Activated T-cell treated with anti-CD3 and anti-CD28 coated beads, Interleukin-2, amount 50 U/mL, for 72 hours (primary cell): ENCODE results near the gene CIB4. TPM values are rescaled to one million over a fixed set of nuclear protein-coding genes. Genes with fewer than 3 reads are reported as not detected.

ENCODE experiments used
- ATAC-seq, 2 donors: fragments of 150-1000 bp; cut with Tn5 transposase; replicated peaks in 1 of 2; 2 replicates each; pipeline ENCODE4 v1.10.0; 2021; ENCODE audit warnings: moderate library complexity in 2 of 2, mild to moderate bottlenecking in 1 of 2
- DNase-seq, 2 donors: peaks; one replicate each; pipeline ENCODE4 v3.0.0; 2021 to 2022; ENCODE audit warnings: mixed read lengths in 1 of 2
- H3K27ac Mint-ChIP-seq: one replicate; pipeline ENCODE4 v1.8.0; 2022; ENCODE audit warnings: mild to moderate bottlenecking, moderate library complexity, mixed read lengths
- H3K27me3 Mint-ChIP-seq: one replicate; pipeline ENCODE4 v1.8.0; 2022; ENCODE audit warnings: low read depth, mixed read lengths
- H3K36me3 Mint-ChIP-seq, 2 donors: one replicate each; pipeline ENCODE4 v1.8.0; 2022; ENCODE audit warnings: mixed read lengths in 2 of 2, mild to moderate bottlenecking in 1 of 2; ENCODE audit not compliant: insufficient read depth in 2 of 2
- H3K4me1 Mint-ChIP-seq: one replicate; pipeline ENCODE4 v1.8.0; 2022; ENCODE audit warnings: low read depth, mixed read lengths
- H3K4me3 Mint-ChIP-seq, 2 donors: one replicate each; pipeline ENCODE4 v1.8.0; 2022; ENCODE audit warnings: mild to moderate bottlenecking in 2 of 2, mixed read lengths in 2 of 2, moderate library complexity in 2 of 2
- H3K9me3 Mint-ChIP-seq, 2 donors: one replicate each; pipeline ENCODE4 v1.8.0; 2022; ENCODE audit warnings: mixed read lengths in 2 of 2
- total RNA-seq, 2 donors: library from RNA; stranded (reverse); gene quantifications; one replicate each; pipeline ENCODE4 v1.2.3, GENCODE V29; 2022

CIB4 gene
- total RNA-seq, 2 donors from 2014 or later: not detected

DNA sequence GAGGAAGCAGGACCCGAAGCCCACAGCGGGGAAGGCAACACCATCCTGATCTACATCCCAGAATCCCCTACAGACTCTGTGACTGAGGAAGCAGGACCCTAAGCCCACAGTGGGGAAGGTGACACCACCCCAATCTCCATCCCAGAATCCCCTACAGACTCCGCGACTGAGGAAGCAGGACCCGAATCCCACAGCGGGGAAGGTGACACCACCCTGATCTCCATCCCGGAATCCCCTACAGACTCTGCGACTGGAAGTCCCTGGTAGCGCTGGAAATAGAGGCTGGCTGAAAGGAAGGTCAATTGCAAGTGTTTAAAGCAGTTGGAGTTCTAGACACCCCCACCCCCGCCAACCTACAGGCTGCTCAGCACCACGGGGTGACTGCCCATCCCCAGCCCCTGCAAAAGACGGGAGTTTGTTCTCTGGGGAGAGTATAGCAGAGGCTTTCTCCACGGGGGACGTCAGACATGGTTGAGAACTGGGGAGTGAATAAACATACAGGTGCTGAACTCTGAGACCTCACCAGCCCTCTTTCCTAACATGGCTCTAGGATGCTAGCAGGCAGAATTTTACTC is 21.0 kb downstream of the CIB4 start:
- H3K36me3 Mint-ChIP-seq: no peaks in the 10 kb centered on the region
- no peaks in the 10 kb centered on the region for H3K4me1 Mint-ChIP-seq
- H3K27me3 Mint-ChIP-seq: no peaks in the 10 kb centered on the region
- no peak overlapping the region for H3K27ac Mint-ChIP-seq
- H3K4me3 Mint-ChIP-seq: no peak overlapping the region
- H3K9me3 Mint-ChIP-seq: peaks cover 0 to 3% of the 10 kb centered on the region in 2 donors
- ATAC-seq (no peak), DNase-seq (no peak)

DNA sequence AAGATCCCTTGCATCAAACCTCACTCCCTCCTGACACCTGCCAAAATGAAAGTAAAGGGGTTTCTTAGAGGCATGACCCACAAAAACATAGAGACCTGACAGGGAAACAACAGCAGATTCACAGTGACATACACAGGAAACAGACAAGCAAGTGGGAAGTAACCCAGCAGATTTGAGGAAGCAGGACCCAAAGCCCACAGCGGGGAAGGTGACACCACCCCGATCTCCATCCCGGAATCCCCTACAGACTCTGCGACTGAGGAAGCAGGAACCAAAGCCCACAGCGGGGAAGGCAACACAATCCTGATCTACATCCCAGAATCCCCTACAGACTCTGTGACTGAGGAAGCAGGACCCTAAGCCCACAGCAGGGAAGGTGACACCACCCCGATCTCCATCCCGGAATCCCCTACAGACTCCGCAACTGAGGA is 21.6 kb downstream of the CIB4 start:
- DNase-seq (no peak), ATAC-seq (no peak)

DNA sequence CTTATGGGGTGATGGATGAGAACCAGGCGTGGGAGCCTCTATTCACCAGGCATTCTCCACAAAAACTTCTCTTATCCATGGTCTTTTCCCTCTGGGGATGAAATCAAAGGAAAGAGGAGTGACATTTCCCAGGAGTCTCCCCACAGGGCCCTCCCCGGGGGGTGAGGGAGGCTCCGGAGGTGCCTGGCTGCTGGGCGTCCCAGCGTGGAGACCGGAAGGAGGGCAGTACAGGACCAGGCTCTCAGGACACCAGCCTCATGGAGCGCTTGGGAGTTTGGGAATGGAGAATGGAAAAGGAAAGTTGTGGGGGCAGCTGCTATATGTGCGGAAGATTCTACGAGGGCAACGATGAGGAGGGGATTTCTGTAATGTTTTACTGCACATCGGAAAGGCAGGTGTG is 22.1 kb downstream of the CIB4 start:
- Mint-ChIP-seq H3K27ac (no peak overlapping the region), H3K4me1 (no peaks in the 10 kb centered on the region), H3K36me3 (no peaks in the 10 kb centered on the region), H3K4me3 (no peak overlapping the region), H3K27me3 (no peaks in the 10 kb centered on the region), H3K9me3 (peaks cover 0 to 3% of the 10 kb centered on the region in 2 donors)
- DNase-seq (no peak), ATAC-seq (no peak)

More for the DNA sequence above, 21.6 kb downstream of the CIB4 start:
- no peak overlapping the region for H3K27ac Mint-ChIP-seq
- H3K4me1 Mint-ChIP-seq: no peaks in the 10 kb centered on the region
- H3K4me3 Mint-ChIP-seq: no peak overlapping the region
- no peaks in the 10 kb centered on the region for H3K27me3 Mint-ChIP-seq
- peaks cover 0 to 3% of the 10 kb centered on the region in 2 donors for H3K9me3 Mint-ChIP-seq
- H3K36me3 Mint-ChIP-seq: no peaks in the 10 kb centered on the region

DNA sequence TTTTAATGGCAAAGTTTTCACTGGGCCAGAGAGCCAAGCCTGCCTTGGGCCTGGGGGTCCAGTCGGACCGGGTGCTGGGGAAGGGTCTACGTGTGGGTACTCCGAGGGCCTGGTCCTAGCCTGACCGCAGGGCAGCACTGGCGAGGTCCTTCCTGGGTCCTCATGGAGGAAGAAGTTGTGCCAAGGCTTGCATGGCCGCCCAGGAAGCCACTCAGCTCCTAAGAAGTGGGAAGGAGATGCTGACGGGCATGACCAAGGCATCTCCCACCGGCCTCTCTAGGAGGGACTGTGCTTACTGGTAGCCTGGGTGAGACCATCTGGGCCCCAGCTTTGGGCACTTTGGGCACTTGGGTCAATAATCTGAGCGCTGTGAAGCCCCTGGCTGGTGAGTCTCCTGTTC is 22.6 kb downstream of the CIB4 start:
- Mint-ChIP-seq H3K4me1 (no peaks in the 10 kb centered on the region), H3K4me3 (no peak overlapping the region), H3K27ac (no peak overlapping the region), H3K36me3 (no peaks in the 10 kb centered on the region), H3K9me3 (peaks cover 0 to 3% of the 10 kb centered on the region in 2 donors), H3K27me3 (no peaks in the 10 kb centered on the region)
- ATAC-seq (no peak), DNase-seq (no peak)

DNA sequence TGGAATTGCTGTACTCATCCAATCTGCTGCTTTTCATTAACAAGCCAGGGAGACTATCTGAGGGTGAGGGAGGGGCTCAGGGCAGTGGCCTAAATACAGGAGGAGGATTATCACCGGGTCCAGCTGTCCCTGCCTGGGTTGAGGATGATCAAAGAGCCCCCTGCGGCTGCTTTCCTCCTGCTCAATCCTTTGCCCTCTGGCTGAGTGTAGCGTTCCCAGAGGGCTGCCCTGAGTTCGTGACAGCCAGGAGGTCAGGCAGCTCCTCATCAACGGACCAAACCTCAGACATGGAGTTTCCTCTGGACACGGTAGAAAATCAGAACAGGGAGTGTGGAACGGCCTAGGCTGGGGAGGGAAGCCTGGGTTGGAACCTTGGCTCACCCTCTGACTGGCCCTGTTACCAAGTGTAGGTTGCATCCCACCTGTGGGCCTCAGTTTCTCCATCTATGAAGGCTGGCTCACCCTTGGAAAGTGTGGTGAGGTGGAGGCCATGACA is 23.5 kb downstream of the CIB4 start:
- H3K36me3 Mint-ChIP-seq: no peaks in the 10 kb centered on the region

DNA sequence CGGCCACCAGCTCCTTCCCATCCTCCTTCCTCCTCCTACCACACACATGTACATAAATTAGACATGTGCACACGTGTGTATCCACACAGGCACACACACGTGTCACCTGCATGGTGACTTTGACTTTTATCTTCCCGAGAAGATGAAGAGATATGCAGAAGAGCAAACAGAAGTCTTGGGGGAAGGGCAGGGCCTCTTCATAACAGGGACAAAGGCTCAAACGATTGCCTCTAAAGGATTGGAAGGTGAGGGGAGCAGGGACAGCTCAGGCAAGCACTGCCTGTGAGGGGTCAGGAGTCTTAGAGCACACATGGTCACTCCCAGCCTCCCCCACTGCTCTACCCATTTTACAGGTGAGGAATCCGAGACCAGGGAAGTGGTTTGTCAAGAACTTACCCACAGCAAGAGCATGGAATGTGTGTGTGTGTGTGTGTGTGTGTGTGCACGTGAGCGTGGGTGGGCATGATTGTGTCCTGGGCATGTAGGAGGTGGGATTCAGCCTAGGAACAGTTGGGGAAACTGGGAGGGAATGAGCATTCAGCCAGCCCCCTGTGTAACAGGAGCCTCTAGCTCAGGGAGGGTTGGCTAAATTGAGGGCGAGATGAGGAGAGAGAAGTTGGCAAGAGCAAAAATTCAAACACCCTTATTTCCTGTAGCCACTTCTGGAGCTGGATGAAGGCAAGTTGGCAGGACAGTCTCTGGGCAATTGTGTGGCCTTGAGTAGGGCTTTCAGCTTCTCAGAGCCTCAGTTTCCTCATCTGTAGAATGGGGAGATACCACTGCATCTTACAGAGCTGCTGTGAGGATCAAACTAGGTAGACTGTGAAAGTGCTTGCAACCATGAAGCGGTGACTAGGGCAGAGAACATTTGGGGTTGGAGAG is 24.2 kb downstream of the CIB4 start:
- no peak overlapping the region for H3K27ac Mint-ChIP-seq

More for the DNA sequence above, 23.5 kb downstream of the CIB4 start:
- no peak for ATAC-seq
- peaks cover 0 to 3% of the 10 kb centered on the region in 2 donors for H3K9me3 Mint-ChIP-seq
- no peaks in the 10 kb centered on the region for H3K27me3 Mint-ChIP-seq
- H3K4me1 Mint-ChIP-seq: no peaks in the 10 kb centered on the region
- DNase-seq: no peak
- no peak overlapping the region for H3K4me3 Mint-ChIP-seq
- no peak overlapping the region for H3K27ac Mint-ChIP-seq

DNA sequence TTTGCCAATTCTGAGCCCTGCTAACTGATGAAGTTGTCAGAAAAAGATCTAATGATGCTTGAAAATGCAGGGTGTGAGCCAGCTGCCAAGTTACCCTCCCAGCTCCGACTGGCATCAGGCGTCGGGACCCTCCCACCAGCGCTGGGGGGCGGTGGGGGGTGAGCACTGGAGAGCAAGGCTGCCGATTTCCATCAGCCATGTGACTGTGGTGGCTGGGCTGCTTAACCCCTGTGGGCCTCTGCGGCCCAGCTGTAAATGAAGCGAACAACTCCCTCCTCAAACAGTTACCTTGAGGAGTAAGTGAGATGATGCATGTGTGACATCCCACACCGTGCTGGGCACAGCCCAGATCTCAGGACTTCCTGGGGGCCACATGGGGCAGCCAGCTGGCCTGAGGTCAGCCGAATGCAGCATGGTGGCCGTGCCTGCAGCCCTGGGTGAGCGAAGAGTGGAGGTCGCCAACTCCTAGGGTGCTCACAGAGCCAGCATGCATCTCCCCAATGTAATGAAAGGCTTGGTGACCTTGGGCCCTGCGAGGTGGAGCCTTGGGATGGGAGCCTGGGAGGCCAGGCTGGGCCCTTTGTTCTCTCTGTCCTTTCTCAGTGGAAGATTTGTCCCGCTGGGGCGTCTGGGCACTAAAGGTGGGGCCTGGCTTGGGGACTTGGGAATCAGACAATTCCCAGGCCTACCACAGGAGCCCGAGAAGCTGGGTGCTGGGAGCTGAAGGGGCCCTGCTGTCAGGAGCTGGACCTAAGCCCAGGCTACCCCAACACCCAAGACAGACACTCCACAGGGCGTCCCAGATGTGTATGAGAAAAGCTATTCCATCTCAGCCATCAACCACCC is 25.1 kb downstream of the CIB4 start:
- DNase-seq: no peak
- no peak overlapping the region for H3K27ac Mint-ChIP-seq
- H3K4me1 Mint-ChIP-seq: no peaks in the 10 kb centered on the region
- no peaks in the 10 kb centered on the region for H3K27me3 Mint-ChIP-seq
- H3K4me3 Mint-ChIP-seq: no peak overlapping the region
- ATAC-seq: no peak
- no peaks in the 10 kb centered on the region for H3K36me3 Mint-ChIP-seq
- peaks cover 0 to 3% of the 10 kb centered on the region in 2 donors for H3K9me3 Mint-ChIP-seq

More for the DNA sequence above, 24.2 kb downstream of the CIB4 start:
- Mint-ChIP-seq H3K4me3 (no peak overlapping the region), H3K36me3 (no peaks in the 10 kb centered on the region), H3K27me3 (no peaks in the 10 kb centered on the region), H3K4me1 (no peaks in the 10 kb centered on the region), H3K9me3 (peaks cover 0 to 3% of the 10 kb centered on the region in 2 donors)
- no peak for ATAC-seq
- DNase-seq: no peak

DNA sequence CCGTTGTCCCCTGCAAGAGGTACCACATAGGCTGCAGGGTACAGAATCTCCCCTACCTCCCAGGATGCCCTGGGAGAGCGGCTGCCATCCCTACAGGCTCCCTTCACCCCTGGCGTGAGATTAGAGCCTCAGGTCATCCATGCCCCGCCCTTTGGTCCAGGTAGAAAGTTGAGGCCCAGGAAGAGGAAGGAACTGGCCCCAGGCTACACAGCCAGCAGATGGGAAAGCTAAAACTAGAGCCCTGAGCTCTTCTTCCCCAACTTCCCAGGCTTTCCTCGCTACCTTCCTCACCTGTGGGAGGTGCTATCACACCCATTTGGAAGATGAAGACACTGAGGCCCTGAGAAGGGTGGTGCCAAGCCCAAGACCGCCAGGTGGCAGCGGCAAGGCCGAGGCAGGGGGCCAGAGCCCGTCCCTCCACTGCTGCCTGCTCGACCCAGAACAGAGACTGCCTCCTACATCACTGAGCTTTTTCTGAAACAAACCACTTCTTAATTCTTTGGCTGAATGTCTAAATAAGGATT is 25.8 kb downstream of the CIB4 start:
- H3K27me3 Mint-ChIP-seq: no peaks in the 10 kb centered on the region
- no peaks in the 10 kb centered on the region for H3K9me3 Mint-ChIP-seq
- DNase-seq: no peak
- H3K36me3 Mint-ChIP-seq: no peaks in the 10 kb centered on the region
- ATAC-seq: no peak
- H3K4me1 Mint-ChIP-seq: peaks cover 1% of the 10 kb centered on the region
- H3K27ac Mint-ChIP-seq: no peak overlapping the region
- H3K4me3 Mint-ChIP-seq: no peak overlapping the region

DNA sequence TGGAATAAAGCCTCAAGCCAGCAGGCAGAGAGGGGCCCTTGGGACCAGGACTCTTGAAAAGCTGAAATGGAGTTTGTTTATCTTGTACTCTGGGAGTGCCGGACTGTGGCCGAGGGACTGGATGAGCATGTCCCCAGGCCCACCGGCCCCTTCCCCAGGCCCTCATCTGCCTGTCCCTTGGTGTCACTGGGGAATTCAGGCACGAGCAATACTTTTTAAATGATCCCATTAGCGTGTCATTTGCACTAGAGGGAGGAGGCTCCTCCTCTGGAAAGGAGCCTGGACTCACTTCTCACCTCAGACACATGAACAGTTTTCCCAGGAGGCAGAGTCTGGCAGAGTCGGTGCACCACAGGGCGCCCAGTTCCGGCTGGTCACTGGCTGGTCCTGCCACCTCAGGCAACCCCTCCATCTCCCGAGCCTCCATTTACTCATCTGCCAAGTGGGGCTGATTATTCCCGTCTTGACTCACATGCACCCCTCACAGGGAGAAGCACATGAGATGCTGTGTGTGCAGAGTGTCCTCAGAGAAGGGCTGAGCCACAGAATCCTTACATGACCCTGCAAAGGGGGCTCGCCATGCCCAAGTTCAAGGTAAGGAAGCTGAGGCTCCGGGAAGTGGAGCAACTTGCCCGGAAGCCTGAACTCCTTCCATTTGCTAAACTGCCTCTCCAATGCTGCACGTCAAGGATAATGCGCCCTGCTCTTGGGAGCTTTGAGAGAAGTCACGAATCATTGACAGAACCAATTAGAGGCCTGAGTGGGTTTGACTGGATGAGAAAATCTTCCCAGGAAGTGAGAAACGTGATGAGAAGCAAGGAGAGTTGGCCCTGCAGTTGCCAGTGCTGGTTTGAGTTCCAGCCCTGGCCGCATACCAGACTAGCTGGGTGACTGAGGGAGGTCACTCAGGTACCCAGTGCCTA is 26.7 kb downstream of the CIB4 start:
- H3K4me1 Mint-ChIP-seq: peaks cover 11% of the 10 kb centered on the region
- H3K9me3 Mint-ChIP-seq: no peaks in the 10 kb centered on the region
- no peak overlapping the region for H3K27ac Mint-ChIP-seq
- no peaks in the 10 kb centered on the region for H3K36me3 Mint-ChIP-seq
- H3K27me3 Mint-ChIP-seq: no peaks in the 10 kb centered on the region
- DNase-seq (no peak), ATAC-seq (no peak)
- H3K4me3 Mint-ChIP-seq: no peak overlapping the region

DNA sequence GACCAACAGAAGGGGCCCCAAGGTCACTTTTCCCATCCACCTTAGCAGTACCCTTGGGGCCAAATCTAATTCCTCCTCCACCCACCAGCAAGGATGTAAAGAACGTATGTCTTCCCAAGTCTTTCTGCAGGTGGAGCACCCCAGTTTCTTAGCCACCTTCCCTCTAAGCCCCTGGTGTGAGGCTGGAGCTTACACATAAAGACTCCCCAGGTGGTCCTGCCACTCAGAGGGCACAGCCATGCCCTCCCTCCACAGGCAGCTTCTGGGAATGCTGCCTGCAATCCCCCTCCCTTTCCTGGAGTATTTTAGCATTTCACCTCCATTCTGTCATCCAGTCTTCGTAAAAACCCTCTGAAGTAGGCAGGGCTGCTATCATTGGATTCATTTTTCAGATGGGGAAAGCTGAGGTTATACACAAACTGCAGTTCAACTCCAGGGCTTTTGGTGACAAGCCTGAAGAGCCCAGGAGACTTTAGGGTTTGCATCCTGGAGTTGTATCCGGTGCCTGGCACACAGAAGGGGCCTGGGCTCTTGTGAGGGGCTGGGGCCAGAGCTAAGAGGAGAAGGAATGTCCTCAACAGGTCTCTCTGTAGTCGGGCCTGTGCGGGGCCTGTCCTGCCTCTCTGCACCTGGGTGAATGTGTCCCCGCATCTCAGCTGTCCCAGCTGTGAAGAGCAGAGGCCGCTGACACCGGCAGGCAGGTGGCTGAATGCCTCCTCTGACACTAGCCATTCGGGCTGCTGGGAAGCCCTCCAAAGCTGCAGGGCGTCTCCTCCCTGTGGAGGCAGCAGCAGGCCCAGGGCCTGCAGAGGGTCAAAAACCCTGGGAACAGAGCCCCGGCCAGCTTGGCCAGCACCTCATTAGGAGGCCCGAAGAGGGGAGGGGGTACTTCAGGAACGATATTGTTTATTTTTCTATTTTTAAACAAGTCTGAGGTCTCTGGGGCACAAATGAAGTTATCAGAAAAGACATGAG is 27.6 kb downstream of the CIB4 start:
- DNase-seq (no peak), ATAC-seq (no peak)
- no peaks in the 10 kb centered on the region for H3K9me3 Mint-ChIP-seq
- no peak overlapping the region for H3K27ac Mint-ChIP-seq
- no peaks in the 10 kb centered on the region for H3K36me3 Mint-ChIP-seq
- H3K27me3 Mint-ChIP-seq: no peaks in the 10 kb centered on the region
- no peak overlapping the region for H3K4me3 Mint-ChIP-seq
- peaks cover 20% of the 10 kb centered on the region for H3K4me1 Mint-ChIP-seq

DNA sequence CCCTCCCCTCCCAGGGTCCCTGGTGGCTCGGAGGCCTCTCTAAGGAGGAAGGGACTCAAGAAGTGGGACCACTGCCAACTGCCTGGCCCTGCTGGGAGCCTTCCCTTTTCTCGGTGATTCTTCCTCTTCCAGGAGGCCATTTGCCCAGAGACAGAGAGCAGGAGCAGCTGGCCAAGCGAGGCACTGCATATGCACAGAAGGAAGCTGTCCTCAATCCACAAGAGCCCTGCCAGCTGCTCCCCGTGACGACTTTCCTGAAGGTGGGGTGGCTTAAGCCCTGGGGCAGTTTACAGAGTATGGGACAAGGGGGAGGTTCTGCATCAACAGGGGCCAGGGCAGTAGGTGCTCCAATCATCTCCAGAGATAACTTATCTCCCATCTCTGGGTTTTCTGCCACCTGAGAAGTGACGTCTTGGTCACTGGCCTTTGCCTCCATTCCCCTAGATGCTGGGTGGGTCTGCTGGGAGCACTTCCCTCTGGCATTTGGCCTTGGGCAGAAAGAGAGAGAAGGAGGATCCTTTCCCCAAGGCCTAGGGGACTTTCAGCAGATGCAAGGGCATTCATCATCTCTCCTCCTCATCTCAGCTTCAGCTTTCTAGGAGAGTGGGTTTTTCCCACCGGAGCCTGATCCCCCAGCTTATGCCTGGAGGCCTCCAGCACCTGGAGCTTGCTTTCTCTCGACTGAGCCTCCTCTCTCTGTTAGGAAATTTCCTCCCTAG is 28.5 kb downstream of the CIB4 start:
- Mint-ChIP-seq H3K4me1 (peaks cover 22% of the 10 kb centered on the region), H3K27me3 (no peaks in the 10 kb centered on the region), H3K4me3 (no peak overlapping the region), H3K36me3 (no peaks in the 10 kb centered on the region), H3K27ac (no peak overlapping the region), H3K9me3 (no peaks in the 10 kb centered on the region)
- ATAC-seq (no peak), DNase-seq (no peak)
